H1 (cell line): ENCODE data around the gene STXBP5. TPM values are rescaled to one million over a fixed set of nuclear protein-coding genes. Genes with fewer than 3 reads are reported as not detected.

Experiments
- CHD1 ChIP-seq: IDR thresholded peaks from 2 replicates; pipeline ENCODE4 v1.6.1; 2012; ENCODE audit warnings: low read depth, low read length, improper control_type of control experiment
- KDM5A ChIP-seq: fragments of 200-600 bp; IDR thresholded peaks from 2 replicates; pipeline ENCODE4 v1.7.1; 2012; ENCODE audit warnings: mild to moderate bottlenecking, low read length, inconsistent platforms, mixed read lengths
- POLR2A ChIP-seq, 2 experiments: IDR thresholded peaks; 1 replicate in 1 of 2; 2 replicates in 1 of 2; pipeline ENCODE4 v1.6.1; 2011; ENCODE audit warnings: low read depth in 2 of 2, low read length in 2 of 2, mild to moderate bottlenecking in 2 of 2; ENCODE audit errors: control extremely low read depth in 1 of 2
- SUZ12 ChIP-seq: fragments of 200-600 bp; sonication (generic); IDR thresholded peaks from 2 replicates; pipeline ENCODE4 v1.6.1; 2012; ENCODE audit warnings: mild to moderate bottlenecking, inconsistent platforms, low read length, moderate library complexity, mixed read lengths
- polyA plus RNA-seq, 7 experiments: library from polyadenylated mRNA; depleted of rRNA in 3 of 7; stranded (reverse) in 5 of 7; unstranded in 2 of 7; fragments of >200 nt in 5 of 7; fragments of 200-250 nt in 2 of 7; gene quantifications; 1 replicate in 5 of 7; 2 replicates in 1 of 7; 4 replicates in 1 of 7; pipeline versions ENCODE4 v1.2.1 to v1.2.3, GENCODE V29; 2011 to 2013; ENCODE audit warnings: missing spikeins in 2 of 7, mixed read lengths in 2 of 7
- total RNA-seq: library from RNA; stranded (reverse); fragmentation: NEBNext Ultra II Directional; extraction: Animal tissue kit (Norgen Biotek cat#: 25700); gene quantifications from 2 replicates; pipeline ENCODE4 v1.2.1, GENCODE V29; 2021
- TF ChIP-seq, protein P1 (sequence below): IDR thresholded peaks from 2 replicates; pipeline ENCODE4 v1.6.1; 2012; ENCODE audit warnings: inconsistent platforms
- TF ChIP-seq, protein P2 (sequence below): IDR thresholded peaks from 2 replicates; pipeline ENCODE4 v1.6.1; 2012; ENCODE audit warnings: inconsistent platforms
- TF ChIP-seq, protein P3 (sequence below): fragments of 300-600 bp; sonication (generic); IDR thresholded peaks from 2 replicates; pipeline ENCODE4 v1.7.1; 2012; ENCODE audit warnings: low read length, moderate library complexity, mild to moderate bottlenecking, inconsistent platforms; ENCODE audit not compliant: insufficient replicate concordance

Gene STXBP5
- total and polyA plus RNA-seq, 2 of the 8 experiments (the other 6 are each of a cell fraction or from before 2014, with no cell fraction given): 2.7 to 10.8 TPM

DNA sequence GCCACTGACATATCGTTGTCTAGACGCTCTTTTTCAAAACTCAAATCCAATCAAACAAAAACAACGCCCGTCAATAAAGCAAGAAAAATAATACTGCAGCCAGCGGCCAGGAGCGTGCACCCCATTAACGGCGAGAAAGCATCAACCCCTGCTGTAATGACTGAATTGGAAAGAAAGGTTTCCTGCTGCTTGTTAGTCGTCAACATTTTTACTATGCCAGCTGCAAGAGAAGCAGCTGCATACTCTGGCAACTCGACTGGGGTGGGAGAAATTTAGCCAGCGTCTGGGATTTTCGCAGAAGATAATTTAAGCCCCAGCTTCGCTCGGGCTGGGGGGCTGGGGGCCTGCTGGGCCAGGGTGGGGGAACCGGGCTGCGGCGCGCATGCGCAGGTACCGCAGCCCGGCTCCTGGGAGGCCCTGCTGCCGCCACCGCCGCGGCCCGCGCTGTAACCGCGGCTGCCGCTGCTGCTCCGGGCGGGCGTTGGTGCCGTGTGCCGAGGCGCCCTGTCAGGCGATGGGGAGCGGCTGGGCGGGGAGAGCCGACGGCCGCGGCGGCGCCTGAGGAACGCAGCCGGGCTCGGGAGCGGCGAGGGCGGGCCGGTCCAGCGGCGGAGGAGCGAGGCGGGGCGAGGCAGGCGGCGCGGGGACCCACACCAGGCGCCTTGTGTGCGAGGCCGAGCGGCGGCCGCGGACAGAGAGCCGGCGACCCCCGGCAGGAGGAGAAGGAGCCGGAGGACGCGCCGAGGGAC is 732 bp upstream of the STXBP5 start (continued):
- no peak for TF ChIP-seq SUZ12
- TF ChIP-seq, protein P1, sequence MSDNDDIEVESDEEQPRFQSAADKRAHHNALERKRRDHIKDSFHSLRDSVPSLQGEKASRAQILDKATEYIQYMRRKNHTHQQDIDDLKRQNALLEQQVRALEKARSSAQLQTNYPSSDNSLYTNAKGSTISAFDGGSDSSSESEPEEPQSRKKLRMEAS: peak; percentile 23; the same call in 1 of the 2 replicates
- peak in 1 of 2 experiments; percentile 31; a peak in 1 of 3 replicates for TF ChIP-seq POLR2A (IDR thresholded peaks at IDR 0.05; ENCODE audit: control extremely low read depth in 1 of 2, low read depth in 2 of 2, low read length in 2 of 2)
- TF ChIP-seq CHD1: no peak
- TF ChIP-seq, protein P2, sequence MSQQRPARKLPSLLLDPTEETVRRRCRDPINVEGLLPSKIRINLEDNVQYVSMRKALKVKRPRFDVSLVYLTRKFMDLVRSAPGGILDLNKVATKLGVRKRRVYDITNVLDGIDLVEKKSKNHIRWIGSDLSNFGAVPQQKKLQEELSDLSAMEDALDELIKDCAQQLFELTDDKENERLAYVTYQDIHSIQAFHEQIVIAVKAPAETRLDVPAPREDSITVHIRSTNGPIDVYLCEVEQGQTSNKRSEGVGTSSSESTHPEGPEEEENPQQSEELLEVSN: no peak
- no peak for TF ChIP-seq KDM5A
- TF ChIP-seq, protein P3, sequence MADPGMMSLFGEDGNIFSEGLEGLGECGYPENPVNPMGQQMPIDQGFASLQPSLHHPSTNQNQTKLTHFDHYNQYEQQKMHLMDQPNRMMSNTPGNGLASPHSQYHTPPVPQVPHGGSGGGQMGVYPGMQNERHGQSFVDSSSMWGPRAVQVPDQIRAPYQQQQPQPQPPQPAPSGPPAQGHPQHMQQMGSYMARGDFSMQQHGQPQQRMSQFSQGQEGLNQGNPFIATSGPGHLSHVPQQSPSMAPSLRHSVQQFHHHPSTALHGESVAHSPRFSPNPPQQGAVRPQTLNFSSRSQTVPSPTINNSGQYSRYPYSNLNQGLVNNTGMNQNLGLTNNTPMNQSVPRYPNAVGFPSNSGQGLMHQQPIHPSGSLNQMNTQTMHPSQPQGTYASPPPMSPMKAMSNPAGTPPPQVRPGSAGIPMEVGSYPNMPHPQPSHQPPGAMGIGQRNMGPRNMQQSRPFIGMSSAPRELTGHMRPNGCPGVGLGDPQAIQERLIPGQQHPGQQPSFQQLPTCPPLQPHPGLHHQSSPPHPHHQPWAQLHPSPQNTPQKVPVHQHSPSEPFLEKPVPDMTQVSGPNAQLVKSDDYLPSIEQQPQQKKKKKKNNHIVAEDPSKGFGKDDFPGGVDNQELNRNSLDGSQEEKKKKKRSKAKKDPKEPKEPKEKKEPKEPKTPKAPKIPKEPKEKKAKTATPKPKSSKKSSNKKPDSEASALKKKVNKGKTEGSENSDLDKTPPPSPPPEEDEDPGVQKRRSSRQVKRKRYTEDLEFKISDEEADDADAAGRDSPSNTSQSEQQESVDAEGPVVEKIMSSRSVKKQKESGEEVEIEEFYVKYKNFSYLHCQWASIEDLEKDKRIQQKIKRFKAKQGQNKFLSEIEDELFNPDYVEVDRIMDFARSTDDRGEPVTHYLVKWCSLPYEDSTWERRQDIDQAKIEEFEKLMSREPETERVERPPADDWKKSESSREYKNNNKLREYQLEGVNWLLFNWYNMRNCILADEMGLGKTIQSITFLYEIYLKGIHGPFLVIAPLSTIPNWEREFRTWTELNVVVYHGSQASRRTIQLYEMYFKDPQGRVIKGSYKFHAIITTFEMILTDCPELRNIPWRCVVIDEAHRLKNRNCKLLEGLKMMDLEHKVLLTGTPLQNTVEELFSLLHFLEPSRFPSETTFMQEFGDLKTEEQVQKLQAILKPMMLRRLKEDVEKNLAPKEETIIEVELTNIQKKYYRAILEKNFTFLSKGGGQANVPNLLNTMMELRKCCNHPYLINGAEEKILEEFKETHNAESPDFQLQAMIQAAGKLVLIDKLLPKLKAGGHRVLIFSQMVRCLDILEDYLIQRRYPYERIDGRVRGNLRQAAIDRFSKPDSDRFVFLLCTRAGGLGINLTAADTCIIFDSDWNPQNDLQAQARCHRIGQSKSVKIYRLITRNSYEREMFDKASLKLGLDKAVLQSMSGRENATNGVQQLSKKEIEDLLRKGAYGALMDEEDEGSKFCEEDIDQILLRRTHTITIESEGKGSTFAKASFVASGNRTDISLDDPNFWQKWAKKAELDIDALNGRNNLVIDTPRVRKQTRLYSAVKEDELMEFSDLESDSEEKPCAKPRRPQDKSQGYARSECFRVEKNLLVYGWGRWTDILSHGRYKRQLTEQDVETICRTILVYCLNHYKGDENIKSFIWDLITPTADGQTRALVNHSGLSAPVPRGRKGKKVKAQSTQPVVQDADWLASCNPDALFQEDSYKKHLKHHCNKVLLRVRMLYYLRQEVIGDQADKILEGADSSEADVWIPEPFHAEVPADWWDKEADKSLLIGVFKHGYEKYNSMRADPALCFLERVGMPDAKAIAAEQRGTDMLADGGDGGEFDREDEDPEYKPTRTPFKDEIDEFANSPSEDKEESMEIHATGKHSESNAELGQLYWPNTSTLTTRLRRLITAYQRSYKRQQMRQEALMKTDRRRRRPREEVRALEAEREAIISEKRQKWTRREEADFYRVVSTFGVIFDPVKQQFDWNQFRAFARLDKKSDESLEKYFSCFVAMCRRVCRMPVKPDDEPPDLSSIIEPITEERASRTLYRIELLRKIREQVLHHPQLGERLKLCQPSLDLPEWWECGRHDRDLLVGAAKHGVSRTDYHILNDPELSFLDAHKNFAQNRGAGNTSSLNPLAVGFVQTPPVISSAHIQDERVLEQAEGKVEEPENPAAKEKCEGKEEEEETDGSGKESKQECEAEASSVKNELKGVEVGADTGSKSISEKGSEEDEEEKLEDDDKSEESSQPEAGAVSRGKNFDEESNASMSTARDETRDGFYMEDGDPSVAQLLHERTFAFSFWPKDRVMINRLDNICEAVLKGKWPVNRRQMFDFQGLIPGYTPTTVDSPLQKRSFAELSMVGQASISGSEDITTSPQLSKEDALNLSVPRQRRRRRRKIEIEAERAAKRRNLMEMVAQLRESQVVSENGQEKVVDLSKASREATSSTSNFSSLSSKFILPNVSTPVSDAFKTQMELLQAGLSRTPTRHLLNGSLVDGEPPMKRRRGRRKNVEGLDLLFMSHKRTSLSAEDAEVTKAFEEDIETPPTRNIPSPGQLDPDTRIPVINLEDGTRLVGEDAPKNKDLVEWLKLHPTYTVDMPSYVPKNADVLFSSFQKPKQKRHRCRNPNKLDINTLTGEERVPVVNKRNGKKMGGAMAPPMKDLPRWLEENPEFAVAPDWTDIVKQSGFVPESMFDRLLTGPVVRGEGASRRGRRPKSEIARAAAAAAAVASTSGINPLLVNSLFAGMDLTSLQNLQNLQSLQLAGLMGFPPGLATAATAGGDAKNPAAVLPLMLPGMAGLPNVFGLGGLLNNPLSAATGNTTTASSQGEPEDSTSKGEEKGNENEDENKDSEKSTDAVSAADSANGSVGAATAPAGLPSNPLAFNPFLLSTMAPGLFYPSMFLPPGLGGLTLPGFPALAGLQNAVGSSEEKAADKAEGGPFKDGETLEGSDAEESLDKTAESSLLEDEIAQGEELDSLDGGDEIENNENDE: no peak
